CD4-positive, CD25-positive, alpha-beta regulatory T cell (primary cell): ENCODE data around the gene CDPF1. TPM values are rescaled to one million over a fixed set of nuclear protein-coding genes. Genes with fewer than 3 reads are reported as not detected.

ENCODE experiments used
- ATAC-seq, 2 donors: fragments of 150-1000 bp; cut with Tn5 transposase; one replicate each; pipeline ENCODE4 v1.10.0; 2021; ENCODE audit warnings: low read depth in 2 of 2, moderate number of reproducible peaks in 2 of 2, moderate library complexity in 1 of 2
- DNase-seq, 3 donors: peaks; one replicate each; pipeline versions ENCODE4 v3.0.0 to v3.0.0-alpha.2; 2012 to 2022; ENCODE audit warnings: mixed read lengths in 1 of 3
- H3K27ac ChIP-seq: one replicate; pipeline ENCODE4 v1.7.0; 2013; ENCODE audit warnings: mild to moderate bottlenecking, low read length; ENCODE audit not compliant: insufficient read depth, poor library complexity, severe bottlenecking
- H3K27me3 ChIP-seq: one replicate; pipeline ENCODE4 v1.7.0; 2013; ENCODE audit warnings: low read length; ENCODE audit not compliant: control insufficient read depth, insufficient read depth
- H3K36me3 ChIP-seq: one replicate; pipeline ENCODE4 v1.7.0; 2013; ENCODE audit warnings: mild to moderate bottlenecking, low read length, moderate library complexity; ENCODE audit not compliant: control insufficient read depth, insufficient read depth
- H3K4me1 ChIP-seq: 2 replicates; pipeline ENCODE4 v1.7.0; 2013; ENCODE audit warnings: mild to moderate bottlenecking, low read length; ENCODE audit not compliant: insufficient read depth, control insufficient read depth, poor library complexity, severe bottlenecking
- H3K4me3 ChIP-seq: one replicate; pipeline ENCODE4 v1.7.0; 2013; ENCODE audit warnings: low read depth, mild to moderate bottlenecking, low read length, moderate library complexity
- H3K9me3 ChIP-seq, 2 experiments: 1 replicate in 1 of 2; 2 replicates in 1 of 2; pipeline ENCODE4 v1.7.0; 2013; ENCODE audit warnings: low read length in 2 of 2, mild to moderate bottlenecking in 1 of 2, moderate library complexity in 1 of 2; ENCODE audit not compliant: control insufficient read depth in 2 of 2
- H3K27ac Mint-ChIP-seq, 3 donors: one replicate each; pipeline ENCODE4 v1.8.0; 2020 to 2022; ENCODE audit warnings: mild to moderate bottlenecking in 3 of 3, mixed read lengths in 3 of 3, moderate library complexity in 2 of 3
- H3K27me3 Mint-ChIP-seq: one replicate; pipeline ENCODE4 v1.8.0; 2022; ENCODE audit warnings: mild to moderate bottlenecking, mixed read lengths
- H3K36me3 Mint-ChIP-seq: one replicate; pipeline ENCODE4 v1.8.0; 2020; ENCODE audit warnings: mixed read lengths
- H3K4me1 Mint-ChIP-seq, 4 donors: one replicate each; pipeline ENCODE4 v1.8.0; 2020 to 2022; ENCODE audit warnings: mixed read lengths in 4 of 4, mild to moderate bottlenecking in 1 of 4
- H3K4me3 Mint-ChIP-seq, 4 donors: one replicate each; pipeline ENCODE4 v1.8.0; 2020 to 2022; ENCODE audit warnings: mild to moderate bottlenecking in 4 of 4, mixed read lengths in 4 of 4, moderate library complexity in 3 of 4
- H3K9me3 Mint-ChIP-seq, 7 donors: one replicate each; pipeline ENCODE4 v1.8.0; 2020 to 2022; ENCODE audit warnings: mixed read lengths in 7 of 7, mild to moderate bottlenecking in 3 of 7, moderate library complexity in 2 of 7
- polyA plus RNA-seq, 4 donors: library from polyadenylated mRNA; unstranded; fragments of 300-500 nt; fragmentation: Illumina TruSeq; gene quantifications; one replicate each; pipeline ENCODE4 v1.2.3, GENCODE V29; 2021
- total RNA-seq: library from RNA; stranded (reverse); gene quantifications from one replicate; pipeline ENCODE4 v1.2.3, GENCODE V29; 2022

The CDPF1 gene
- total and polyA plus RNA-seq, 5 donors from 2014 or later: 5.5 to 24.7 (median 18.2) TPM

DNA sequence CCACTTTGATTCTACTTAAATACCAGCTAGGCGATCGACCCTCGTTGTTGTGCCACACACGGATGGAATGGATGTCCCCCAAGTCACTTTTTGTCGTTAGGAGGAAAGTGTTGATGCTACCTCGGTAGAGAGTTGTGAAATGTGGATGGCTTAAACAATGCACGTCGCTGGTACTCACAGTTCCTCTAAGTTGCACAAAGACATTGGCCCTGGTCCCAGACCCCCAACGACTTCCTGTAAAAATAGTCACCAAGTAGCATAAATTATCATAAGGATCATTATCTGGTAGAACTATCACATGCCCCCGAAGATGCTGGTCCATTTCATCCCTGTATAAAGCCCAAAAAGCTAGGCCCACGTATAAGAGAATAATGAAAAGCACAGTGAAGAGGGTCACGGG is 9.3 kb upstream of the CDPF1 start:
- Histone ChIP-seq H3K27me3 (peaks cover 34% of the 10 kb centered on the region), H3K9me3 (no peaks in the 10 kb centered on the region), H3K4me1 (no peaks in the 10 kb centered on the region), H3K36me3 (no peaks in the 10 kb centered on the region), H3K27ac (no peak overlapping the region), H3K4me3 (no peak overlapping the region)
- H3K27me3 Mint-ChIP-seq: peaks cover 50% of the 10 kb centered on the region
- no peaks in the 10 kb centered on the region for H3K36me3 Mint-ChIP-seq
- ATAC-seq (no peak), DNase-seq (no peak)
- H3K9me3 Mint-ChIP-seq: peaks cover 0 to 4% (median 0%) of the 10 kb centered on the region in 7 donors
- H3K4me1 Mint-ChIP-seq: peaks cover 0 to 6% (median 3%) of the 10 kb centered on the region in 4 donors
- no peak overlapping the region for H3K27ac Mint-ChIP-seq
- peak overlapping the region in 1 of 4 donors; percentile 64 for H3K4me3 Mint-ChIP-seq

DNA sequence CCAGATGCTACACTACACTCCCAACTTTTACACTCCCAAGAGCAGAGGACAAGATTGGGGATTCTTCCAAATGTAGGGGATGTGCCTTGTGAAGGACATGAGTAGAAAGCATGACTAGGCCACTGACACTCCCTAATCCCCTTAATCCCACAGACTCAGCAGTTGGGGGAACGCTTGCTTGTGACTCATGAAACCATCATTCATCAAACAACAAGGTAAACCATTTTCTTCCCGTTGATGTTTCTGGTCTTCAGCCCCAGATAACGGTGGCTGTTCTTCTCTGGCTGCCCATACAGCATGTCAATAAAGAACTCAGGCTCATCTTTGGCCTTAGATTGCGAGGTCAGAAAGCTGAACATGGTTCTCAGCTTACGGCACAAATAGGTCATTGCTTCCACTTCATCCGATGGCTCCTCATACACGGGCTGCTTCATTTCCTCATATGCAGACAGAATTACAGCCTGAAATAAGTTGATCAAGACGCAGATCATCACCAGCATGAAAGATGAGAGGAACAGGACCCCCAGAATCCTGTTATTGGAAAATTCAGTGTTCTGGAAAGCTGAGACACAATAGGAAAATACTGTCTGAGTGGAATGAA is 6.4 kb upstream of the CDPF1 start:
- Mint-ChIP-seq H3K9me3 (peaks cover 0 to 4% (median 0%) of the 10 kb centered on the region in 7 donors), H3K27ac (no peak overlapping the region), H3K4me3 (no peak overlapping the region), H3K36me3 (no peaks in the 10 kb centered on the region), H3K27me3 (peaks cover 29% of the 10 kb centered on the region), H3K4me1 (peaks cover 3 to 21% (median 9%) of the 10 kb centered on the region in 4 donors)
- Histone ChIP-seq H3K4me3 (no peak overlapping the region), H3K4me1 (peaks cover 2% of the 10 kb centered on the region), H3K36me3 (no peaks in the 10 kb centered on the region), H3K9me3 (no peaks in the 10 kb centered on the region), H3K27ac (no peak overlapping the region), H3K27me3 (peaks cover 25% of the 10 kb centered on the region)
- DNase-seq (no peak), ATAC-seq (no peak)

DNA sequence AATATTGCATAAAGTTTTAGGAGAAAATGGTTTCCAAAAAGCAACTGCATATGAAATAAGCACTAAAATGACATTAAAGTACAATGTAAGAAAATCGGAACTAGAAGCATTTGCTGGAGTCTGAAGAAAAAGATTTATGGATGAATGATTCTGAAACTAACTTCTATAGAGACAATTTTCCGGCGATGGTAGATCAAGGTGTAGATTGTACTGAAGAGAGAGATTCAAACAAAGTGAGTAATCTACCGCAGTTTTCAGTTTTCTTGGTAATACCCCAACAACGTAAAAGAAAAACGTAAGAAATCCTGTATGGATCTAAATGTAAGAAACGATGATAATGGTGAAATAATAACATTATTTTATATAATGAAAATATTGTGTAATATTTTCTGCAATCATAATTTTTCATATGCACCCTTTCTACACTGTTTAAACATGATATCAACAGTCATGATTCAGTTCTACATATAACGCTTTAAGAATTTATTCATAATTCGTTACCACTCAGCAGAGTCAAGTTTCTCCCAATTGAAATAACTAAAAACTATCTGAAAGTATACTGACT is 1.8 kb upstream of the CDPF1 start:
- no peaks in the 10 kb centered on the region for H3K36me3 Mint-ChIP-seq
- no peaks in the 10 kb centered on the region for H3K27me3 ChIP-seq
- H3K27ac ChIP-seq: peak overlapping the region; percentile 71
- peak overlapping the region; percentile 48 for H3K4me3 ChIP-seq
- peaks cover 8 to 35% (median 22%) of the 10 kb centered on the region in 4 donors for H3K4me1 Mint-ChIP-seq
- no peaks in the 10 kb centered on the region for H3K27me3 Mint-ChIP-seq
- no peaks in the 10 kb centered on the region for H3K9me3 Mint-ChIP-seq
- ATAC-seq (no peak), DNase-seq (peak in 1 of 3 donors; percentile 65)
- peaks cover 18% of the 10 kb centered on the region for H3K4me1 ChIP-seq
- no peaks in the 10 kb centered on the region for H3K36me3 ChIP-seq
- H3K27ac Mint-ChIP-seq: peak overlapping the region in 2 of 3 donors; percentile 76 to 96
- H3K4me3 Mint-ChIP-seq: peak overlapping the region; percentile 66 to 87 (median 82)
- H3K9me3 ChIP-seq: no peaks in the 10 kb centered on the region

DNA sequence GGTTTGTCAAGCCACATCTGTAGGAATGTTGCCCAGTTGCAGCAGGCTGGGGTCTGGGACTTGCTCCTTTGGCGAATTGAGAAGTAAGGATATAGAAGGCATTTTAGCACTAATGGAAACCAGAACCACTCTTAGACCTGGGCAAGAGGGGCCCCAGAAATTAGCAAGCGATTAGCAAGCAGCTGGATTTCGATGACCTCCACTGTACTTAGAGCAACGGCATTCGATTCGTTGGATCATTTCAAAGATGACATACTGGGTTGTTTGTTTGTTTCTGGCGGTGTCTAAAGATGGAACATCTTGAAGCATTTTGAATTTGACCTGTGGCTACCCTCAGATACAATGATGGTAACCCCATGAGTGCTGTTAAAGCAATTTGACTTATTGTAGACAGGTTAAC is 1.2 kb upstream of the CDPF1 start:
- Histone ChIP-seq H3K4me1 (peaks cover 18% of the 10 kb centered on the region), H3K27ac (peak overlapping the region; percentile 71), H3K27me3 (no peaks in the 10 kb centered on the region), H3K36me3 (no peaks in the 10 kb centered on the region), H3K4me3 (peak overlapping the region; percentile 48), H3K9me3 (no peaks in the 10 kb centered on the region)
- H3K4me1 Mint-ChIP-seq: peaks cover 8 to 35% (median 23%) of the 10 kb centered on the region in 4 donors
- H3K27me3 Mint-ChIP-seq: no peaks in the 10 kb centered on the region
- no peaks in the 10 kb centered on the region for H3K36me3 Mint-ChIP-seq
- no peaks in the 10 kb centered on the region for H3K9me3 Mint-ChIP-seq
- H3K4me3 Mint-ChIP-seq: peak overlapping the region; percentile 66 to 87 (median 82)
- DNase-seq (no peak), ATAC-seq (no peak)
- peak overlapping the region in 2 of 3 donors; percentile 76 to 96 for H3K27ac Mint-ChIP-seq

DNA sequence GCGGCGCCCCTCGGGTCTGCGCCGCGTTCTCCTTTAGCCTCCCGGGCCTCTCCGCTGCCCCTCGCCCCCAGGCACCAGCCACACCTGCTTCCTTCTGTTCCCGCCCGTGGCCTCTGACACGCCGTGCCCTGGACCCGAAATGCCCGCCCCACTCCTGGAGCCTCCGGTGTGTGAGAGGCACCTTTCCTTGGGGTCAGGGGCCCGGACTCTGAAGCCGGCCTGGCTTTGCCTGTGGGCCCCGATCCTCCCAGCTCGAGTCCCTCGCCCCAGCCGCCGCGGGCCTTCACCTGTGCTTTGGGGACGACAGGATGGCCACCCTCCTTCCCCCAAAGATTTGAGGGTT is 661 bp upstream of the CDPF1 start:
- Histone ChIP-seq H3K27ac (peak overlapping the region; percentile 71), H3K4me3 (peak overlapping the region; percentile 48), H3K36me3 (no peaks in the 10 kb centered on the region), H3K4me1 (peaks cover 18% of the 10 kb centered on the region), H3K27me3 (no peaks in the 10 kb centered on the region), H3K9me3 (no peaks in the 10 kb centered on the region)
- no peak for ATAC-seq
- H3K36me3 Mint-ChIP-seq: no peaks in the 10 kb centered on the region
- H3K9me3 Mint-ChIP-seq: no peaks in the 10 kb centered on the region
- H3K27ac Mint-ChIP-seq: peak overlapping the region in 2 of 3 donors; percentile 76 to 96
- no peak for DNase-seq
- H3K4me3 Mint-ChIP-seq: peak overlapping the region; percentile 66 to 87 (median 82)
- peaks cover 8 to 35% (median 23%) of the 10 kb centered on the region in 4 donors for H3K4me1 Mint-ChIP-seq
- H3K27me3 Mint-ChIP-seq: no peaks in the 10 kb centered on the region

DNA sequence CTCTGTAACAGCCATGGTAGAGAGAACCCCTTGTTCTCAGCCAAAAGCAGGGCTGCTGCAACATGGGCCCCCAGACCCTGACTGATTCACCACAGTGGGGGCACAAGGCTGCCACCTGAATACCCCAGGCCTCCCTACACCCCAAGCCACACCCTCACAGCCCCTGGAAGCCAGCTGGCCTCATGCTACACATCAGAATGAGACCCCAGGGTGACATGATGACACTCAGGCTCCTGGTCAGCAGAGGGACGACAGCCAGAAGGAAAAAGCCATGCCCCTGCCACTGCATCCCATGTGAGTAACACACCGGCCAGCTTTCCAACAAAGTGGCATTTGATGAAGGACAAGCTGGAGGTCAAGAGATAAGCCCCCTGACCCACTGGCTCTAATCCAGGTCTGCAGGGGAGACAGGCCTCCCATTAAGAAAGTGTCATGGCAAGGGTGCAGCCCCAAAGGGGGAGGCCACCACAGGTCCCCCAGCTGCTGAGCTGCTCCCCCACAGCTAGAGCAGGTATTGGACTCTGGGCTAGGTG is 2.6 kb downstream of the CDPF1 start:
- no peaks in the 10 kb centered on the region for H3K9me3 ChIP-seq
- ATAC-seq (no peak), DNase-seq (no peak)
- Mint-ChIP-seq H3K9me3 (peaks cover 0 to 1% (median 0%) of the 10 kb centered on the region in 7 donors), H3K4me3 (peak overlapping the region in 3 of 4 donors; percentile 68 to 78 (median 77)), H3K36me3 (no peaks in the 10 kb centered on the region), H3K27ac (no peak overlapping the region), H3K27me3 (no peaks in the 10 kb centered on the region), H3K4me1 (peaks cover 8 to 31% (median 20%) of the 10 kb centered on the region in 4 donors)
- no peak overlapping the region for H3K27ac ChIP-seq
- peaks cover 9% of the 10 kb centered on the region for H3K36me3 ChIP-seq
- H3K27me3 ChIP-seq: no peaks in the 10 kb centered on the region
- H3K4me3 ChIP-seq: no peak overlapping the region
- H3K4me1 ChIP-seq: peaks cover 18% of the 10 kb centered on the region

DNA sequence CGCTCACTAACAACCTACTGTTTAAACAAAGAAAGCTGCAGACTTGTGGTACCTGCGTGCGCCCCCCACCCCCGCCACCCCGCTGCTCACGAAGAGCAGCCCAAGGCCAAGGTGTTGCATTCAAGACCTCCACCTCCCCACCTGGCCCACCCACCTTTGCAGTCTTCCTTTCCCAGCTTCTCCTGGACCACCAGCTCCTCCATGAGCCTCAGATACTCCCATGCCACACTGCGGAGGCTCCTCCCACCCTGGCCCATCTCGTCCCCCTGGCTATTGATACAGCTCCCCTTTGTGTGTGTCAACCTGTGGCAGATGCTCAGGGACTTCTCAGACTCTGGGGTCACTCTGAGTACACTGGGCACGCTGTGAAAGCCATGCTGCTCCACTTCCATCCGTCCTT is 3.9 kb downstream of the CDPF1 start:
- Histone ChIP-seq H3K27me3 (no peaks in the 10 kb centered on the region), H3K4me1 (peaks cover 13% of the 10 kb centered on the region), H3K9me3 (no peaks in the 10 kb centered on the region), H3K4me3 (no peak overlapping the region), H3K27ac (no peak overlapping the region), H3K36me3 (peaks cover 9% of the 10 kb centered on the region)
- Mint-ChIP-seq H3K4me1 (peaks cover 1 to 20% (median 10%) of the 10 kb centered on the region in 4 donors), H3K36me3 (no peaks in the 10 kb centered on the region), H3K4me3 (no peak overlapping the region), H3K27me3 (no peaks in the 10 kb centered on the region), H3K9me3 (peaks cover 0 to 1% (median 0%) of the 10 kb centered on the region in 7 donors), H3K27ac (no peak overlapping the region)
- DNase-seq (no peak), ATAC-seq (no peak)
